ENCODE measurements around the gene PROC.

PROC gene

GRCh38 chr2:127418300-127419111 is at the start of gene PROC:
PROC (plus strand) TSS chr2:127418427; CDS start chr2:127419943, 1,516 bp downstream.
- TF ChIP-seq GATA1 (IDR thresholded peaks at IDR 0.05; ENCODE audit: low read depth, low read length) = no peak
- no peak for TF ChIP-seq POLR2A (IDR thresholded peaks at IDR 0.05; ENCODE audit: low read length)
- no peak for DNase-seq

GRCh38 chr2:127370010-127370409 is 48.2 kb upstream of the PROC start:
- DNase-seq = no peak
- no peak for TF ChIP-seq GATA1 (IDR thresholded peaks at IDR 0.05; ENCODE audit: low read depth, low read length)
- no peak for TF ChIP-seq POLR2A (IDR thresholded peaks at IDR 0.05; ENCODE audit: low read length)

- peak in 1 of 2 experiments; percentile 14 for DNase-seq
- no peak for TF ChIP-seq POLR2A (IDR thresholded peaks at IDR 0.05; ENCODE audit: low read length)
- no peak for TF ChIP-seq GATA1 (IDR thresholded peaks at IDR 0.05; ENCODE audit: low read depth, low read length)
Observed at GRCh38 chr2:127371037-127371436, 47.2 kb upstream of the PROC start.

- TF ChIP-seq GATA1 (IDR thresholded peaks at IDR 0.05; ENCODE audit: low read depth, low read length) (no peak), POLR2A (IDR thresholded peaks at IDR 0.05; ENCODE audit: low read length) (no peak)
- DNase-seq = peak; percentile 15 to 34
Observed at GRCh38 chr2:127373362-127374083, 44.7 kb upstream of the PROC start.

- TF ChIP-seq GATA1 (IDR thresholded peaks at IDR 0.05; ENCODE audit: low read depth, low read length) (no peak), POLR2A (IDR thresholded peaks at IDR 0.05; ENCODE audit: low read length) (no peak)
- DNase-seq = no peak
Observed at GRCh38 chr2:127376257-127376656, 42.0 kb upstream of the PROC start.

- DNase-seq = no peak
- TF ChIP-seq GATA1 (IDR thresholded peaks at IDR 0.05; ENCODE audit: low read depth, low read length) = no peak
- TF ChIP-seq POLR2A (IDR thresholded peaks at IDR 0.05; ENCODE audit: low read length) = no peak
Observed at GRCh38 chr2:127377262-127377661, 41.0 kb upstream of the PROC start.

GRCh38 chr2:127378720-127379119 is 39.5 kb upstream of the PROC start:
- DNase-seq = no peak
- TF ChIP-seq GATA1 (IDR thresholded peaks at IDR 0.05; ENCODE audit: low read depth, low read length) (no peak), POLR2A (IDR thresholded peaks at IDR 0.05; ENCODE audit: low read length) (no peak)

- no peak for DNase-seq
- TF ChIP-seq GATA1 (IDR thresholded peaks at IDR 0.05; ENCODE audit: low read depth, low read length) = no peak
- TF ChIP-seq POLR2A (IDR thresholded peaks at IDR 0.05; ENCODE audit: low read length) = no peak
Observed at GRCh38 chr2:127379712-127380355, 38.4 kb upstream of the PROC start.

GRCh38 chr2:127381762-127382161 is 36.5 kb upstream of the PROC start:
- TF ChIP-seq POLR2A (IDR thresholded peaks at IDR 0.05; ENCODE audit: low read length) = no peak
- TF ChIP-seq GATA1 (IDR thresholded peaks at IDR 0.05; ENCODE audit: low read depth, low read length) = no peak
- no peak for DNase-seq

- TF ChIP-seq POLR2A (IDR thresholded peaks at IDR 0.05; ENCODE audit: low read length) (no peak), GATA1 (IDR thresholded peaks at IDR 0.05; ENCODE audit: low read depth, low read length) (no peak)
- DNase-seq = no peak
Observed at GRCh38 chr2:127382831-127383230, 35.4 kb upstream of the PROC start.

GRCh38 chr2:127384529-127384928 is 33.7 kb upstream of the PROC start:
- no peak for DNase-seq
- TF ChIP-seq GATA1 (IDR thresholded peaks at IDR 0.05; ENCODE audit: low read depth, low read length) (no peak), POLR2A (IDR thresholded peaks at IDR 0.05; ENCODE audit: low read length) (no peak)

GRCh38 chr2:127386246-127386645 is 32.0 kb upstream of the PROC start:
- no peak for DNase-seq
- TF ChIP-seq GATA1 (IDR thresholded peaks at IDR 0.05; ENCODE audit: low read depth, low read length) (no peak), POLR2A (IDR thresholded peaks at IDR 0.05; ENCODE audit: low read length) (no peak)

GRCh38 chr2:127386764-127387654 is 31.2 kb upstream of the PROC start:
- peak; percentile 91 to 93 for DNase-seq
- TF ChIP-seq POLR2A (IDR thresholded peaks at IDR 0.05; ENCODE audit: low read length) (no peak), GATA1 (IDR thresholded peaks at IDR 0.05; ENCODE audit: low read depth, low read length) (no peak)

Data from erythroblast (primary cell).